ENCODE measurements around the gene OXLD1. TPM values are rescaled to one million over a fixed set of nuclear protein-coding genes. Genes with fewer than 3 reads are reported as not detected.

OXLD1 gene
- total and polyA plus RNA-seq, 4 donors = 11.2 to 26.4 (median 19.0) TPM

DNA sequence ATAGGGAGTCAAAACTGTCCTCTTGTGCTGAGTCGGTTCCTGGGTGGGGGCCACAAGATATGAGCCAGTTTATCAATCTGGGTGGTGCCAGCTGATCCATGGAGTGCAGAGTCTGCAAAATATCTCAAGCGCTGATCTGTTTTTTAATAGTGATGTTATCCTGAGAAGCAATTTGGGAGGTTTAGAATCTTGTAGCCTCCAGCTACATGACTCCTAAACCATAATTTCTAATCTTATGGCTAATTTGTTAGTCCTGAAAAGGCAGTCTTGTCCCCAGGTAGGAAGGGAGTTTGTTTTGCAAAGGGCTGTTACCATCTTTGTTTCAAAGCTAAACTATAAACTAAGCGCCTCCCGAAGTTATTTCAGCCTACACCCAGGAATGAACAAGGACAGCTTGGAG lies 27.7 kb downstream of the OXLD1 start:
- no peaks in the 10 kb centered on the region for H3K9me3 ChIP-seq (ENCODE audit: control insufficient read depth in 4 of 4, low read length in 3 of 4)

More for the DNA sequence above, 27.7 kb downstream of the OXLD1 start:
- TF ChIP-seq RXRA (IDR thresholded peaks at IDR 0.05) (no peak), FOXA1 (IDR thresholded peaks at IDR 0.05) (no peak), FOXA2 (IDR thresholded peaks at IDR 0.05) (no peak), HNF4A (conservative IDR thresholded peaks at IDR 0.05) (no peak), NR2F2 (IDR thresholded peaks at IDR 0.05) (no peak), EGR1 (IDR thresholded peaks at IDR 0.05; ENCODE audit: low read depth in 2 of 2) (no peak), TAF1 (conservative IDR thresholded peaks at IDR 0.05) (no peak), GABPA (IDR thresholded peaks at IDR 0.05 in 1 of 2, conservative IDR thresholded peaks at IDR 0.05 in 1 of 2) (no peak), RAD21 (IDR thresholded peaks at IDR 0.05) (no peak), YY1 (IDR thresholded peaks at IDR 0.05) (no peak), SP1 (IDR thresholded peaks at IDR 0.05) (no peak), JUND (IDR thresholded peaks at IDR 0.05) (no peak), HNF4G (IDR thresholded peaks at IDR 0.05) (no peak)
- TF ChIP-seq, protein P1, sequence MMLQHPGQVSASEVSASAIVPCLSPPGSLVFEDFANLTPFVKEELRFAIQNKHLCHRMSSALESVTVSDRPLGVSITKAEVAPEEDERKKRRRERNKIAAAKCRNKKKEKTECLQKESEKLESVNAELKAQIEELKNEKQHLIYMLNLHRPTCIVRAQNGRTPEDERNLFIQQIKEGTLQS (IDR thresholded peaks at IDR 0.05) = no peak
- TF ChIP-seq, protein P2, sequence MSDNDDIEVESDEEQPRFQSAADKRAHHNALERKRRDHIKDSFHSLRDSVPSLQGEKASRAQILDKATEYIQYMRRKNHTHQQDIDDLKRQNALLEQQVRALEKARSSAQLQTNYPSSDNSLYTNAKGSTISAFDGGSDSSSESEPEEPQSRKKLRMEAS (IDR thresholded peaks at IDR 0.05) = no peak
- TF ChIP-seq, protein P3, sequence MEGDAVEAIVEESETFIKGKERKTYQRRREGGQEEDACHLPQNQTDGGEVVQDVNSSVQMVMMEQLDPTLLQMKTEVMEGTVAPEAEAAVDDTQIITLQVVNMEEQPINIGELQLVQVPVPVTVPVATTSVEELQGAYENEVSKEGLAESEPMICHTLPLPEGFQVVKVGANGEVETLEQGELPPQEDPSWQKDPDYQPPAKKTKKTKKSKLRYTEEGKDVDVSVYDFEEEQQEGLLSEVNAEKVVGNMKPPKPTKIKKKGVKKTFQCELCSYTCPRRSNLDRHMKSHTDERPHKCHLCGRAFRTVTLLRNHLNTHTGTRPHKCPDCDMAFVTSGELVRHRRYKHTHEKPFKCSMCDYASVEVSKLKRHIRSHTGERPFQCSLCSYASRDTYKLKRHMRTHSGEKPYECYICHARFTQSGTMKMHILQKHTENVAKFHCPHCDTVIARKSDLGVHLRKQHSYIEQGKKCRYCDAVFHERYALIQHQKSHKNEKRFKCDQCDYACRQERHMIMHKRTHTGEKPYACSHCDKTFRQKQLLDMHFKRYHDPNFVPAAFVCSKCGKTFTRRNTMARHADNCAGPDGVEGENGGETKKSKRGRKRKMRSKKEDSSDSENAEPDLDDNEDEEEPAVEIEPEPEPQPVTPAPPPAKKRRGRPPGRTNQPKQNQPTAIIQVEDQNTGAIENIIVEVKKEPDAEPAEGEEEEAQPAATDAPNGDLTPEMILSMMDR (IDR thresholded peaks at IDR 0.05; ENCODE audit: low read depth, low read length, missing input control) = no peak
- TF ChIP-seq, protein P4, sequence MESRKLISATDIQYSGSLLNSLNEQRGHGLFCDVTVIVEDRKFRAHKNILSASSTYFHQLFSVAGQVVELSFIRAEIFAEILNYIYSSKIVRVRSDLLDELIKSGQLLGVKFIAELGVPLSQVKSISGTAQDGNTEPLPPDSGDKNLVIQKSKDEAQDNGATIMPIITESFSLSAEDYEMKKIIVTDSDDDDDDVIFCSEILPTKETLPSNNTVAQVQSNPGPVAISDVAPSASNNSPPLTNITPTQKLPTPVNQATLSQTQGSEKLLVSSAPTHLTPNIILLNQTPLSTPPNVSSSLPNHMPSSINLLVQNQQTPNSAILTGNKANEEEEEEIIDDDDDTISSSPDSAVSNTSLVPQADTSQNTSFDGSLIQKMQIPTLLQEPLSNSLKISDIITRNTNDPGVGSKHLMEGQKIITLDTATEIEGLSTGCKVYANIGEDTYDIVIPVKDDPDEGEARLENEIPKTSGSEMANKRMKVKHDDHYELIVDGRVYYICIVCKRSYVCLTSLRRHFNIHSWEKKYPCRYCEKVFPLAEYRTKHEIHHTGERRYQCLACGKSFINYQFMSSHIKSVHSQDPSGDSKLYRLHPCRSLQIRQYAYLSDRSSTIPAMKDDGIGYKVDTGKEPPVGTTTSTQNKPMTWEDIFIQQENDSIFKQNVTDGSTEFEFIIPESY (IDR thresholded peaks at IDR 0.05) = no peak
- TF ChIP-seq, protein P5, sequence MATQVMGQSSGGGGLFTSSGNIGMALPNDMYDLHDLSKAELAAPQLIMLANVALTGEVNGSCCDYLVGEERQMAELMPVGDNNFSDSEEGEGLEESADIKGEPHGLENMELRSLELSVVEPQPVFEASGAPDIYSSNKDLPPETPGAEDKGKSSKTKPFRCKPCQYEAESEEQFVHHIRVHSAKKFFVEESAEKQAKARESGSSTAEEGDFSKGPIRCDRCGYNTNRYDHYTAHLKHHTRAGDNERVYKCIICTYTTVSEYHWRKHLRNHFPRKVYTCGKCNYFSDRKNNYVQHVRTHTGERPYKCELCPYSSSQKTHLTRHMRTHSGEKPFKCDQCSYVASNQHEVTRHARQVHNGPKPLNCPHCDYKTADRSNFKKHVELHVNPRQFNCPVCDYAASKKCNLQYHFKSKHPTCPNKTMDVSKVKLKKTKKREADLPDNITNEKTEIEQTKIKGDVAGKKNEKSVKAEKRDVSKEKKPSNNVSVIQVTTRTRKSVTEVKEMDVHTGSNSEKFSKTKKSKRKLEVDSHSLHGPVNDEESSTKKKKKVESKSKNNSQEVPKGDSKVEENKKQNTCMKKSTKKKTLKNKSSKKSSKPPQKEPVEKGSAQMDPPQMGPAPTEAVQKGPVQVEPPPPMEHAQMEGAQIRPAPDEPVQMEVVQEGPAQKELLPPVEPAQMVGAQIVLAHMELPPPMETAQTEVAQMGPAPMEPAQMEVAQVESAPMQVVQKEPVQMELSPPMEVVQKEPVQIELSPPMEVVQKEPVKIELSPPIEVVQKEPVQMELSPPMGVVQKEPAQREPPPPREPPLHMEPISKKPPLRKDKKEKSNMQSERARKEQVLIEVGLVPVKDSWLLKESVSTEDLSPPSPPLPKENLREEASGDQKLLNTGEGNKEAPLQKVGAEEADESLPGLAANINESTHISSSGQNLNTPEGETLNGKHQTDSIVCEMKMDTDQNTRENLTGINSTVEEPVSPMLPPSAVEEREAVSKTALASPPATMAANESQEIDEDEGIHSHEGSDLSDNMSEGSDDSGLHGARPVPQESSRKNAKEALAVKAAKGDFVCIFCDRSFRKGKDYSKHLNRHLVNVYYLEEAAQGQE (IDR thresholded peaks at IDR 0.05) = no peak
- Histone ChIP-seq H3K36me3 (ENCODE audit: control insufficient read depth in 4 of 4, insufficient read depth in 3 of 4, low read depth in 1 of 4, low read length in 3 of 4) (no peaks in the 10 kb centered on the region), H3K9ac (ENCODE audit: low read depth in 1 of 2, low read length in 2 of 2) (no peak overlapping the region), H3K4me3 (ENCODE audit: low read depth in 1 of 3, low read length in 3 of 3) (no peak overlapping the region), H3K27ac (ENCODE audit: low read depth in 1 of 2, low read length in 2 of 2) (no peak overlapping the region), H3K4me1 (ENCODE audit: control insufficient read depth in 4 of 4, insufficient read depth in 4 of 4, low read length in 3 of 4) (peaks cover 6 to 31% (median 17%) of the 10 kb centered on the region in 4 donors), H3K27me3 (ENCODE audit: control insufficient read depth in 4 of 4, insufficient read depth in 4 of 4, low read length in 3 of 4) (no peaks in the 10 kb centered on the region)
- DNase-seq (ENCODE audit: low spot score) = no peak
- WGBS = 74% methylated on average over 4 of the region's 4 CpGs
